HFFc6 (cell line): ENCODE measurements around the gene PSAP. TPM values are rescaled to one million over a fixed set of nuclear protein-coding genes. Genes with fewer than 3 reads are reported as not detected.

Experiments used
- DNase-seq: peaks from one replicate; pipeline ENCODE4 v3.0.0-alpha.2; 2018
- H3K27ac Mint-ChIP-seq: 2 replicates; pipeline ENCODE4 v1.8.0; 2020; ENCODE audit warnings: mild to moderate bottlenecking, mixed read lengths
- H3K27me3 Mint-ChIP-seq: 2 replicates; pipeline ENCODE4 v1.8.0; 2021; ENCODE audit warnings: mild to moderate bottlenecking, moderate library complexity, mixed read lengths; ENCODE audit not compliant: insufficient read depth
- H3K36me3 Mint-ChIP-seq: 2 replicates; pipeline ENCODE4 v1.8.0; 2021; ENCODE audit warnings: low read depth, mixed read lengths
- H3K4me1 Mint-ChIP-seq: 2 replicates; pipeline ENCODE4 v1.8.0; 2020; ENCODE audit warnings: low read depth, mixed read lengths
- H3K4me3 Mint-ChIP-seq: 2 replicates; pipeline ENCODE4 v1.8.0; 2020; ENCODE audit warnings: mild to moderate bottlenecking, moderate library complexity, mixed read lengths
- H3K9me3 Mint-ChIP-seq: 2 replicates; pipeline ENCODE4 v1.8.0; 2020; ENCODE audit warnings: mild to moderate bottlenecking, mixed read lengths
- CTCF ChIP-seq: fragments of 200-600 bp; sonication (generic); IDR thresholded peaks from 2 replicates; pipeline ENCODE4 v1.5.0; 2021; ENCODE audit warnings: antibody characterized with exemption, mild to moderate bottlenecking
- total RNA-seq, 6 experiments: library from RNA; stranded (reverse); fragmentation: NEBNext Ultra II Directional; extraction: Animal tissue kit (Norgen Biotek cat#: 25700); gene quantifications; 2 replicates in 1 of 6; 3 replicates in 5 of 6; pipeline ENCODE4 v1.2.3, GENCODE V29; 2021

PSAP gene
- total RNA-seq, 6 experiments from 2014 or later: 375 to 549 (median 404) TPM

GRCh38 chr10:71893258-71893815 lies 42.3 kb upstream of the PSAP start:
- no peak for TF ChIP-seq CTCF
- Mint-ChIP-seq H3K4me1 (peaks cover 21% of the 10 kb centered on the region), H3K4me3 (no peak overlapping the region), H3K9me3 (no peaks in the 10 kb centered on the region), H3K27me3 (peaks cover 4% of the 10 kb centered on the region), H3K36me3 (no peaks in the 10 kb centered on the region), H3K27ac (no peak overlapping the region)
- no peak for DNase-seq

GRCh38 chr10:71891437-71891836 lies 40.4 kb upstream of the PSAP start:
- no peaks in the 10 kb centered on the region for H3K36me3 Mint-ChIP-seq
- H3K27me3 Mint-ChIP-seq: peaks cover 1% of the 10 kb centered on the region; the same call in 1 of the 2 replicates
- no peak for TF ChIP-seq CTCF
- H3K27ac Mint-ChIP-seq: no peak overlapping the region
- no peak for DNase-seq
- peaks cover 25% of the 10 kb centered on the region for H3K4me1 Mint-ChIP-seq
- H3K4me3 Mint-ChIP-seq: no peak overlapping the region
- H3K9me3 Mint-ChIP-seq: no peaks in the 10 kb centered on the region

GRCh38 chr10:71889388-71889987 lies 38.4 kb upstream of the PSAP start:
- H3K27ac Mint-ChIP-seq: peak overlapping the region; percentile 93
- H3K9me3 Mint-ChIP-seq: no peaks in the 10 kb centered on the region
- peak overlapping the region; percentile 94 for H3K4me3 Mint-ChIP-seq
- no peak for TF ChIP-seq CTCF
- no peak for DNase-seq
- H3K36me3 Mint-ChIP-seq: no peaks in the 10 kb centered on the region
- peaks cover 25% of the 10 kb centered on the region for H3K4me1 Mint-ChIP-seq
- H3K27me3 Mint-ChIP-seq: peaks cover 4% of the 10 kb centered on the region

- Mint-ChIP-seq H3K9me3 (no peaks in the 10 kb centered on the region), H3K27ac (peak overlapping the region; percentile 93)
Observed at GRCh38 chr10:71888623-71889387, 37.8 kb upstream of the PSAP start.

GRCh38 chr10:71888248-71888622 lies 37.2 kb upstream of the PSAP start:
- H3K27ac Mint-ChIP-seq: peak overlapping the region; percentile 93
- H3K4me3 Mint-ChIP-seq: peak overlapping the region; percentile 94
- H3K36me3 Mint-ChIP-seq: no peaks in the 10 kb centered on the region
- TF ChIP-seq CTCF: no peak
- peaks cover 25% of the 10 kb centered on the region for H3K4me1 Mint-ChIP-seq
- H3K9me3 Mint-ChIP-seq: no peaks in the 10 kb centered on the region
- DNase-seq: no peak
- peaks cover 4% of the 10 kb centered on the region for H3K27me3 Mint-ChIP-seq

More at GRCh38 chr10:71888623-71889387, 37.8 kb upstream of the PSAP start:
- TF ChIP-seq CTCF: peak; percentile 34; the same call in 1 of the 2 replicates
- Mint-ChIP-seq H3K4me3 (peak overlapping the region; percentile 94), H3K4me1 (peaks cover 25% of the 10 kb centered on the region), H3K36me3 (no peaks in the 10 kb centered on the region), H3K27me3 (peaks cover 4% of the 10 kb centered on the region)
- peak; percentile 59 for DNase-seq
